Epithelial cell of proximal tubule (primary cell): ENCODE data around the gene HDAC6. TPM values are rescaled to one million over a fixed set of nuclear protein-coding genes. Genes with fewer than 3 reads are reported as not detected.

Source experiments
- DNase-seq: peaks from one replicate; pipeline ENCODE4 v3.0.0-alpha.2; 2011; ENCODE audit warnings: low read depth
- H3K4me3 ChIP-seq: 2 replicates; pipeline ENCODE4 v1.5.1; 2011; ENCODE audit warnings: low read depth, mild to moderate bottlenecking, low read length
- CTCF ChIP-seq: conservative IDR thresholded peaks from 2 replicates; pipeline ENCODE4 v1.5.1; 2012; ENCODE audit warnings: low read depth, mild to moderate bottlenecking, low read length
- total RNA-seq: library from RNA; depleted of rRNA; stranded (reverse); fragments of >200 nt; gene quantifications from 2 replicates; pipeline ENCODE4 v1.2.3, GENCODE V29; 2015

HDAC6 gene
- total RNA-seq, 1 donor from 2014 or later: 30.8 TPM

- no peak for DNase-seq
- H3K4me3 ChIP-seq: no peak overlapping the region
- no peak for TF ChIP-seq CTCF
These were observed 17.1 kb upstream of the HDAC6 start for GRCh38 chrX:48784726-48785125.

GRCh38 chrX:48785186-48785539 is 16.7 kb upstream of the HDAC6 start:
- DNase-seq: no peak
- H3K4me3 ChIP-seq: no peak overlapping the region
- TF ChIP-seq CTCF: no peak

- DNase-seq: no peak
- no peak overlapping the region for H3K4me3 ChIP-seq
- no peak for TF ChIP-seq CTCF
These were observed 16.2 kb upstream of the HDAC6 start for GRCh38 chrX:48785540-48786214.

- no peak within 1 kb of the TSS for H3K4me3 ChIP-seq
- DNase-seq: no peak
- TF ChIP-seq CTCF: no peak
These were observed 15.5 kb upstream of the HDAC6 start, which contains the start of gene GATA1 for GRCh38 chrX:48786341-48786800. Gene GATA1 (plus strand): TSS chrX:48786590. CDS start chrX:48791110, 4,520 bp downstream.

- no peak overlapping the region for H3K4me3 ChIP-seq
- no peak for TF ChIP-seq CTCF
- no peak for DNase-seq
These were observed 14.9 kb upstream of the HDAC6 start for GRCh38 chrX:48786825-48787504.

GRCh38 chrX:48787505-48788443 is 14.1 kb upstream of the HDAC6 start:
- DNase-seq: no peak
- TF ChIP-seq CTCF: no peak
- no peak overlapping the region for H3K4me3 ChIP-seq
